ENCODE results near the gene MOB3B.

The MOB3B gene

DNA sequence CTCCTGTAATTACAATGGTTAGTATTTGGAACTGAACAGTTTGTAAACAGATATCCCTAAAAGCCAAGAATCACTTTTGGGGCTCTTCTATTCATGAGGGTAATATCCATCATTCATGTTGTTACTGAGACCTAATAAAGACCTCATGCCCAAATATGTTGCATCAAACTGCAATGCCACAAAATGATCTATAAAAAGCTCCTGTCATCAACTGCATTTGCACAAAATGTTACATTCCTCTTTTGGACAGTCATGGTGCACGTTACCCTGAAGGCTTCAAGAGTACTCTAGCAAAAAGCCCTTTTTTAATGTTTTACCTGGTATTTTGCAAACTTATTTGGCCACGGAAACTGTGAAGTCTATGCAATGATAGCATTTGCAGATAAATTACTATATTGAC is 218.4 kb downstream of the MOB3B start:
- Histone ChIP-seq H3K4me1 (ENCODE audit: control insufficient read depth in 1 of 2, insufficient read depth in 2 of 2, low read length in 2 of 2) (no peaks in the 10 kb centered on the region), H3K27me3 (ENCODE audit: control insufficient read depth in 1 of 2, insufficient read depth in 2 of 2, low read length in 2 of 2) (no peaks in the 10 kb centered on the region), H3K9ac (ENCODE audit: low read depth in 1 of 2, low read length in 2 of 2) (no peak overlapping the region), H3K27ac (ENCODE audit: low read depth, low read length) (no peak overlapping the region), H3K36me3 (ENCODE audit: control insufficient read depth in 1 of 2, insufficient read depth in 2 of 2, low read length in 2 of 2) (no peaks in the 10 kb centered on the region), H3K4me3 (ENCODE audit: low read depth in 1 of 2, low read length in 2 of 2) (no peak overlapping the region), H3K9me3 (ENCODE audit: control insufficient read depth in 1 of 2, low read length in 2 of 2) (no peaks in the 10 kb centered on the region)

DNA sequence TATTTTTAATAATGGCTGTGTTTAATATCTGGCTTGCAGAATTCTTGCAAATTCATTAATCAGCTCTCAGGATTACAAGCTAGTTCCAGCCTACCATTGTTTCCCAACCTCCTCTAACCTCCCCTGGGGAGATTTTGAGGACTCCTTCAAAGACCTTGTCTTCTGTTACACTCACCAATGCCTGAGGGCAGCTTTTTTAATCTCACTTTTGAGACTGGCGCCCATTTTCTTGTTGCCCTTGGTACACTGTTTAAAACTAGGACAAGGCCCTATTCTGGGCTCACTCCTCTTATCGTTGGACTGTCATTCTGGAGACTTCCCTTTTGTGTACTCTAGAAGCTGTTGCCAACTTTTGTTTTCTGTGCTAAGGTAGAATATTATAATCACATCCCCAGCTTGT is 219.0 kb downstream of the MOB3B start:
- Histone ChIP-seq H3K9me3 (ENCODE audit: control insufficient read depth in 1 of 2, low read length in 2 of 2) (no peaks in the 10 kb centered on the region), H3K9ac (ENCODE audit: low read depth in 1 of 2, low read length in 2 of 2) (no peak overlapping the region), H3K4me3 (ENCODE audit: low read depth in 1 of 2, low read length in 2 of 2) (no peak overlapping the region), H3K4me1 (ENCODE audit: control insufficient read depth in 1 of 2, insufficient read depth in 2 of 2, low read length in 2 of 2) (no peaks in the 10 kb centered on the region), H3K27me3 (ENCODE audit: control insufficient read depth in 1 of 2, insufficient read depth in 2 of 2, low read length in 2 of 2) (no peaks in the 10 kb centered on the region), H3K36me3 (ENCODE audit: control insufficient read depth in 1 of 2, insufficient read depth in 2 of 2, low read length in 2 of 2) (no peaks in the 10 kb centered on the region), H3K27ac (ENCODE audit: low read depth, low read length) (no peak overlapping the region)

GRCh38 chr9:27308691-27309390 is 220.8 kb downstream of the MOB3B start:
- no peaks in the 10 kb centered on the region for H3K36me3 ChIP-seq (ENCODE audit: control insufficient read depth in 1 of 2, insufficient read depth in 2 of 2, low read length in 2 of 2)
- H3K9me3 ChIP-seq (ENCODE audit: control insufficient read depth in 1 of 2, low read length in 2 of 2), result no peaks in the 10 kb centered on the region
- H3K4me1 ChIP-seq (ENCODE audit: control insufficient read depth in 1 of 2, insufficient read depth in 2 of 2, low read length in 2 of 2), result no peaks in the 10 kb centered on the region
- no peak overlapping the region for H3K9ac ChIP-seq (ENCODE audit: low read depth in 1 of 2, low read length in 2 of 2)
- H3K27ac ChIP-seq (ENCODE audit: low read depth, low read length), result no peak overlapping the region
- H3K27me3 ChIP-seq (ENCODE audit: control insufficient read depth in 1 of 2, insufficient read depth in 2 of 2, low read length in 2 of 2), result no peaks in the 10 kb centered on the region
- no peak overlapping the region for H3K4me3 ChIP-seq (ENCODE audit: low read depth in 1 of 2, low read length in 2 of 2)

- no peaks in the 10 kb centered on the region for H3K9me3 ChIP-seq (ENCODE audit: control insufficient read depth in 1 of 2, low read length in 2 of 2)
- H3K4me3 ChIP-seq (ENCODE audit: low read depth in 1 of 2, low read length in 2 of 2), result no peak overlapping the region
- no peak overlapping the region for H3K27ac ChIP-seq (ENCODE audit: low read depth, low read length)
- no peaks in the 10 kb centered on the region for H3K36me3 ChIP-seq (ENCODE audit: control insufficient read depth in 1 of 2, insufficient read depth in 2 of 2, low read length in 2 of 2)
- H3K27me3 ChIP-seq (ENCODE audit: control insufficient read depth in 1 of 2, insufficient read depth in 2 of 2, low read length in 2 of 2), result no peaks in the 10 kb centered on the region
- H3K9ac ChIP-seq (ENCODE audit: low read depth in 1 of 2, low read length in 2 of 2), result no peak overlapping the region
- no peaks in the 10 kb centered on the region for H3K4me1 ChIP-seq (ENCODE audit: control insufficient read depth in 1 of 2, insufficient read depth in 2 of 2, low read length in 2 of 2)
Measured at GRCh38 chr9:27304521-27304920, 225.1 kb downstream of the MOB3B start.

DNA sequence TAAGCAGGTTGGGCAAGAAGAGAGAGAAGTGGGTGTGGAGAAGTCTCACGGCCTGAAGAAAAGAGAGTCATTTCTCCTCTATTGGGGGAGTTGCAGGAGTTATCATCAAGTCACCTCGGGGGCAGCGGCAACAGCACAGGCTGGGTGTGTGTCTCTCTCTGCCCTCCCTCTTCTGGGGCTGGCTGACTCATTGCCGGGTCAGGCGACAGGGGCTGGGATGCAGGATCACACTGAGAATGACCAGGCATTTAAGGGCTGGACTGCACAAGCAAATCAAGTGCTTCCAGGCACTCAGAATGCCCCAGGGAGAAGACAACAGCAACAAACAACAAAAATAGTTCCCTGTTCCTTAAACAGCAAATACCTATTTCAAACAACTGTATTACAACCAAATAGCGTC is 226.4 kb downstream of the MOB3B start:
- no peak overlapping the region for H3K27ac ChIP-seq (ENCODE audit: low read depth, low read length)
- H3K36me3 ChIP-seq (ENCODE audit: control insufficient read depth in 1 of 2, insufficient read depth in 2 of 2, low read length in 2 of 2), result no peaks in the 10 kb centered on the region
- no peaks in the 10 kb centered on the region for H3K4me1 ChIP-seq (ENCODE audit: control insufficient read depth in 1 of 2, insufficient read depth in 2 of 2, low read length in 2 of 2)
- no peaks in the 10 kb centered on the region for H3K9me3 ChIP-seq (ENCODE audit: control insufficient read depth in 1 of 2, low read length in 2 of 2)
- no peaks in the 10 kb centered on the region for H3K27me3 ChIP-seq (ENCODE audit: control insufficient read depth in 1 of 2, insufficient read depth in 2 of 2, low read length in 2 of 2)
- H3K9ac ChIP-seq (ENCODE audit: low read depth in 1 of 2, low read length in 2 of 2), result no peak overlapping the region
- H3K4me3 ChIP-seq (ENCODE audit: low read depth in 1 of 2, low read length in 2 of 2), result no peak overlapping the region

- Histone ChIP-seq H3K9me3 (ENCODE audit: control insufficient read depth in 1 of 2, low read length in 2 of 2) (no peaks in the 10 kb centered on the region), H3K4me3 (ENCODE audit: low read depth in 1 of 2, low read length in 2 of 2) (no peak within 1 kb of the TSS), H3K9ac (ENCODE audit: low read depth in 1 of 2, low read length in 2 of 2) (no peak within 1 kb of the TSS), H3K36me3 (ENCODE audit: control insufficient read depth in 1 of 2, insufficient read depth in 2 of 2, low read length in 2 of 2) (no peaks in the 10 kb centered on the region), H3K4me1 (ENCODE audit: control insufficient read depth in 1 of 2, insufficient read depth in 2 of 2, low read length in 2 of 2) (no peaks in the 10 kb centered on the region), H3K27me3 (ENCODE audit: control insufficient read depth in 1 of 2, insufficient read depth in 2 of 2, low read length in 2 of 2) (no peaks in the 10 kb centered on the region), H3K27ac (ENCODE audit: low read depth, low read length) (no peak within 1 kb of the TSS)
Measured at GRCh38 chr9:27297050-27297449, 232.6 kb downstream of the MOB3B start, which contains the start of gene EQTN. TSS of gene EQTN (minus strand) at chr9:27297150. CDS start at chr9:27297055, 95 bp downstream.

- H3K9ac ChIP-seq (ENCODE audit: low read depth in 1 of 2, low read length in 2 of 2), result no peak overlapping the region
- no peak overlapping the region for H3K4me3 ChIP-seq (ENCODE audit: low read depth in 1 of 2, low read length in 2 of 2)
- H3K4me1 ChIP-seq (ENCODE audit: control insufficient read depth in 1 of 2, insufficient read depth in 2 of 2, low read length in 2 of 2), result no peaks in the 10 kb centered on the region
- no peaks in the 10 kb centered on the region for H3K9me3 ChIP-seq (ENCODE audit: control insufficient read depth in 1 of 2, low read length in 2 of 2)
- H3K27me3 ChIP-seq (ENCODE audit: control insufficient read depth in 1 of 2, insufficient read depth in 2 of 2, low read length in 2 of 2), result no peaks in the 10 kb centered on the region
- no peak overlapping the region for H3K27ac ChIP-seq (ENCODE audit: low read depth, low read length)
- H3K36me3 ChIP-seq (ENCODE audit: control insufficient read depth in 1 of 2, insufficient read depth in 2 of 2, low read length in 2 of 2), result no peaks in the 10 kb centered on the region
Measured at GRCh38 chr9:27293996-27294395, 235.6 kb downstream of the MOB3B start.

- Histone ChIP-seq H3K9ac (ENCODE audit: low read depth in 1 of 2, low read length in 2 of 2) (no peak overlapping the region), H3K4me1 (ENCODE audit: control insufficient read depth in 1 of 2, insufficient read depth in 2 of 2, low read length in 2 of 2) (no peaks in the 10 kb centered on the region), H3K27ac (ENCODE audit: low read depth, low read length) (no peak overlapping the region), H3K36me3 (ENCODE audit: control insufficient read depth in 1 of 2, insufficient read depth in 2 of 2, low read length in 2 of 2) (no peaks in the 10 kb centered on the region), H3K9me3 (ENCODE audit: control insufficient read depth in 1 of 2, low read length in 2 of 2) (no peaks in the 10 kb centered on the region), H3K27me3 (ENCODE audit: control insufficient read depth in 1 of 2, insufficient read depth in 2 of 2, low read length in 2 of 2) (no peaks in the 10 kb centered on the region), H3K4me3 (ENCODE audit: low read depth in 1 of 2, low read length in 2 of 2) (no peak overlapping the region)
Measured at GRCh38 chr9:27292659-27293405, 236.8 kb downstream of the MOB3B start.

- no peaks in the 10 kb centered on the region for H3K9me3 ChIP-seq (ENCODE audit: control insufficient read depth in 1 of 2, low read length in 2 of 2)
- no peak overlapping the region for H3K27ac ChIP-seq (ENCODE audit: low read depth, low read length)
- H3K4me1 ChIP-seq (ENCODE audit: control insufficient read depth in 1 of 2, insufficient read depth in 2 of 2, low read length in 2 of 2), result no peaks in the 10 kb centered on the region
- H3K4me3 ChIP-seq (ENCODE audit: low read depth in 1 of 2, low read length in 2 of 2), result no peak overlapping the region
- H3K27me3 ChIP-seq (ENCODE audit: control insufficient read depth in 1 of 2, insufficient read depth in 2 of 2, low read length in 2 of 2), result no peaks in the 10 kb centered on the region
- no peak overlapping the region for H3K9ac ChIP-seq (ENCODE audit: low read depth in 1 of 2, low read length in 2 of 2)
- no peaks in the 10 kb centered on the region for H3K36me3 ChIP-seq (ENCODE audit: control insufficient read depth in 1 of 2, insufficient read depth in 2 of 2, low read length in 2 of 2)
Measured at GRCh38 chr9:27291292-27291691, 238.3 kb downstream of the MOB3B start.

GRCh38 chr9:27282269-27282668 is 247.3 kb downstream of the MOB3B start:
- Histone ChIP-seq H3K36me3 (ENCODE audit: control insufficient read depth in 1 of 2, insufficient read depth in 2 of 2, low read length in 2 of 2) (no peaks in the 10 kb centered on the region), H3K4me1 (ENCODE audit: control insufficient read depth in 1 of 2, insufficient read depth in 2 of 2, low read length in 2 of 2) (peaks cover 13 to 24% of the 10 kb centered on the region in 2 donors), H3K4me3 (ENCODE audit: low read depth in 1 of 2, low read length in 2 of 2) (peak overlapping the region in 1 of 2 donors; percentile 29), H3K9me3 (ENCODE audit: control insufficient read depth in 1 of 2, low read length in 2 of 2) (no peaks in the 10 kb centered on the region), H3K27me3 (ENCODE audit: control insufficient read depth in 1 of 2, insufficient read depth in 2 of 2, low read length in 2 of 2) (no peaks in the 10 kb centered on the region), H3K9ac (ENCODE audit: low read depth in 1 of 2, low read length in 2 of 2) (no peak overlapping the region), H3K27ac (ENCODE audit: low read depth, low read length) (no peak overlapping the region)

Measured in duodenal mucosa (tissue), 2 donors.